Type B pancreatic cell (in vitro differentiated cells): ENCODE results near the gene PCDHGC5. TPM values are rescaled to one million over a fixed set of nuclear protein-coding genes. Genes with fewer than 3 reads are reported as not detected.

Source experiments
- DNase-seq: peaks from one replicate; pipeline ENCODE4 v3.0.0; 2021; ENCODE audit warnings: mixed read lengths; ENCODE audit not compliant: unreplicated experiment; ENCODE audit errors: extremely low spot score
- H3K27ac Mint-ChIP-seq: 2 replicates; pipeline ENCODE4 v1.8.0; 2021; ENCODE audit warnings: mild to moderate bottlenecking, mixed read lengths
- H3K27me3 Mint-ChIP-seq: 2 replicates; pipeline ENCODE4 v1.8.0; 2021; ENCODE audit warnings: mixed read lengths
- H3K36me3 Mint-ChIP-seq: 2 replicates; pipeline ENCODE4 v1.8.0; 2021; ENCODE audit warnings: mixed read lengths
- H3K4me1 Mint-ChIP-seq: one replicate; pipeline ENCODE4 v1.8.0; 2021; ENCODE audit warnings: mixed read lengths; ENCODE audit not compliant: unreplicated experiment
- H3K4me3 Mint-ChIP-seq: 2 replicates; pipeline ENCODE4 v1.8.0; 2021; ENCODE audit warnings: mild to moderate bottlenecking, mixed read lengths
- H3K9me3 Mint-ChIP-seq: 2 replicates; pipeline ENCODE4 v1.8.0; 2021; ENCODE audit warnings: mixed read lengths
- total RNA-seq: library from RNA; stranded (reverse); gene quantifications from 2 replicates; pipeline ENCODE4 v1.2.1, GENCODE V29; 2021; ENCODE audit warnings: low replicate concordance
- TF ChIP-seq, protein P1 (sequence below): fragments of 200-600 bp; sonication (generic); conservative IDR thresholded peaks from 2 replicates; pipeline ENCODE4 v1.5.0; 2021; ENCODE audit warnings: antibody characterized with exemption, mild to moderate bottlenecking

The PCDHGC5 gene
- total RNA-seq, 1 donor from 2014 or later, result 1.9 TPM

GRCh38 chr5:141491323-141492167 lies 2.7 kb downstream of the PCDHGC5 start:
- Mint-ChIP-seq H3K9me3 (peaks cover 5% of the 10 kb centered on the region), H3K27me3 (peaks cover 24% of the 10 kb centered on the region), H3K4me3 (peak overlapping the region; percentile 44), H3K27ac (no peak overlapping the region), H3K36me3 (peaks cover 41% of the 10 kb centered on the region), H3K4me1 (peaks cover 20% of the 10 kb centered on the region)
- DNase-seq, result no peak
- TF ChIP-seq, protein P1, sequence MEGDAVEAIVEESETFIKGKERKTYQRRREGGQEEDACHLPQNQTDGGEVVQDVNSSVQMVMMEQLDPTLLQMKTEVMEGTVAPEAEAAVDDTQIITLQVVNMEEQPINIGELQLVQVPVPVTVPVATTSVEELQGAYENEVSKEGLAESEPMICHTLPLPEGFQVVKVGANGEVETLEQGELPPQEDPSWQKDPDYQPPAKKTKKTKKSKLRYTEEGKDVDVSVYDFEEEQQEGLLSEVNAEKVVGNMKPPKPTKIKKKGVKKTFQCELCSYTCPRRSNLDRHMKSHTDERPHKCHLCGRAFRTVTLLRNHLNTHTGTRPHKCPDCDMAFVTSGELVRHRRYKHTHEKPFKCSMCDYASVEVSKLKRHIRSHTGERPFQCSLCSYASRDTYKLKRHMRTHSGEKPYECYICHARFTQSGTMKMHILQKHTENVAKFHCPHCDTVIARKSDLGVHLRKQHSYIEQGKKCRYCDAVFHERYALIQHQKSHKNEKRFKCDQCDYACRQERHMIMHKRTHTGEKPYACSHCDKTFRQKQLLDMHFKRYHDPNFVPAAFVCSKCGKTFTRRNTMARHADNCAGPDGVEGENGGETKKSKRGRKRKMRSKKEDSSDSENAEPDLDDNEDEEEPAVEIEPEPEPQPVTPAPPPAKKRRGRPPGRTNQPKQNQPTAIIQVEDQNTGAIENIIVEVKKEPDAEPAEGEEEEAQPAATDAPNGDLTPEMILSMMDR, result no peak

GRCh38 chr5:141492168-141492885 lies 3.4 kb downstream of the PCDHGC5 start:
- TF ChIP-seq, protein P1, result no peak
- peaks cover 34% of the 10 kb centered on the region for H3K36me3 Mint-ChIP-seq
- peaks cover 21% of the 10 kb centered on the region for H3K4me1 Mint-ChIP-seq
- H3K27ac Mint-ChIP-seq, result no peak overlapping the region
- no peak for DNase-seq
- H3K27me3 Mint-ChIP-seq, result peaks cover 23% of the 10 kb centered on the region
- H3K9me3 Mint-ChIP-seq, result peaks cover 5% of the 10 kb centered on the region
- H3K4me3 Mint-ChIP-seq, result peak overlapping the region; percentile 44

- Mint-ChIP-seq H3K36me3 (peaks cover 28% of the 10 kb centered on the region), H3K9me3 (no peaks in the 10 kb centered on the region), H3K4me3 (peak overlapping the region; percentile 59), H3K27ac (peak overlapping the region; percentile 54), H3K4me1 (peaks cover 21% of the 10 kb centered on the region), H3K27me3 (peaks cover 23% of the 10 kb centered on the region)
- DNase-seq, result no peak
- TF ChIP-seq, protein P1, result no peak
These were observed 4.9 kb downstream of the PCDHGC5 start for GRCh38 chr5:141493500-141494422.

DNA sequence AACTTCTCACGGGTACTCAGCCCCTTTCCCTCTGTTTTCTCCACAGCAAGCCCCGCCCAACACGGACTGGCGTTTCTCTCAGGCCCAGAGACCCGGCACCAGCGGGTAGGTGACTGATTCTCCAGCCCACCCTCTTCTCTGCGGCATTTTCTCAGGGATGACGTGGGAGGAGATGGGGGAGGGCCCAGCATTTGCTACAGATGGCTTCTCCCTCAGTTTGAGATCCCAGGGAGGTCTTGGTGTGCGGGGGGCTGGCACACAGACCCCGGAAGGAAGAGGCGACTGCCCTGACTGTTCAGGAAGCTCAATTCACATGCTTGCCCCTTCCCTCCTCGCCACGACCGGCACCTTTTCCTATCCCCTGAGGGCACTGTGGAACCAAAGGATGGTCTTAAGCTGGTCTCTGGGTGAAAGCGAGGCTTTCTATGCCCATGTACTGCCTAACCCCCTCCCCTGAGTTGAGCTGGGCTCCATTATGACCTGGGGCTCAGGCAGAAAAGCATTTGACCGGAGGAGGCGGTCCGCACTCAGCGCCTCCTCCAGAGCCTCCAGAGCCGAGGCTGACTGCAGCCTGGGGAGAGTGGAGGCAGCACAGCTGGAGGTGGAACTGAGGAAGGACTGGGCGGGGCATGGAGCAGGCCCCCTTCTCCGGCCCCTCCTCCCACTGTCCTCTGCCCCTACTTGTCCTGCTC lies 6.0 kb downstream of the PCDHGC5 start:
- H3K4me3 Mint-ChIP-seq, result peak overlapping the region; percentile 59
- H3K9me3 Mint-ChIP-seq, result no peaks in the 10 kb centered on the region
- peaks cover 23% of the 10 kb centered on the region for H3K27me3 Mint-ChIP-seq
- peaks cover 21% of the 10 kb centered on the region for H3K4me1 Mint-ChIP-seq
- H3K36me3 Mint-ChIP-seq, result peaks cover 25% of the 10 kb centered on the region
- H3K27ac Mint-ChIP-seq, result peak overlapping the region; percentile 58
- TF ChIP-seq, protein P1, result no peak
- no peak for DNase-seq

DNA sequence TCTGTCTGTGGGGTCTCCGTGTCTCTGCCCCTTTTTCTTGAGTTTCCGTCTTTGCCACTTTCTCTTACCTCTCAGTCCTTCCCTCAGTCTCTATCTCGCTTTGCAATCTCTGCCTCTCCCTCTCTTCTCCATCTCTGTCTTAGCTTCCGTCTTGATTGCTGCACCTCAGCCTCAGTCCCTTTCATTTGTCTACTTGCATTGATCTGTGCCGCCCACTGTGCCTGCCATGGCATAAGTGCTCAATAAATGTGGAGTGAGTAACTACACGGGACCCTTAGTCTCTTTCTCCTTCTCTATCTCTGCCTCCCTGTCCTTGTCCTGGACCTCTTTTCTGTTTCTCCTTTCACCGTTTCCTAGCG lies 6.6 kb downstream of the PCDHGC5 start:
- no peak for DNase-seq
- Mint-ChIP-seq H3K4me3 (peak overlapping the region; percentile 59), H3K36me3 (peaks cover 21% of the 10 kb centered on the region), H3K27ac (peak overlapping the region; percentile 58), H3K27me3 (peaks cover 20% of the 10 kb centered on the region), H3K9me3 (no peaks in the 10 kb centered on the region), H3K4me1 (peaks cover 21% of the 10 kb centered on the region)
- TF ChIP-seq, protein P1, result no peak
